Tibial nerve (tissue), 3 donors: ENCODE data around the gene KLHL36.

Experiments
- POLR2A ChIP-seq, 2 donors: fragments of 450-650 bp; IDR thresholded peaks; one replicate each; pipeline ENCODE4 v1.6.1; 2017; ENCODE audit warnings: antibody characterized with exemption in 2 of 2, mild to moderate bottlenecking in 2 of 2, moderate library complexity in 2 of 2
- TF ChIP-seq, protein P1 (sequence below), 5 experiments: fragments of 200-600 bp in 3 of 5; fragments of 450-650 bp in 2 of 5; sonication (generic) in 3 of 5; IDR thresholded peaks; one replicate each; pipeline ENCODE4 v1.5.1; 2016 to 2019; ENCODE audit warnings: antibody characterized with exemption in 5 of 5, mild to moderate bottlenecking in 3 of 5, moderate library complexity in 2 of 5

DNA sequence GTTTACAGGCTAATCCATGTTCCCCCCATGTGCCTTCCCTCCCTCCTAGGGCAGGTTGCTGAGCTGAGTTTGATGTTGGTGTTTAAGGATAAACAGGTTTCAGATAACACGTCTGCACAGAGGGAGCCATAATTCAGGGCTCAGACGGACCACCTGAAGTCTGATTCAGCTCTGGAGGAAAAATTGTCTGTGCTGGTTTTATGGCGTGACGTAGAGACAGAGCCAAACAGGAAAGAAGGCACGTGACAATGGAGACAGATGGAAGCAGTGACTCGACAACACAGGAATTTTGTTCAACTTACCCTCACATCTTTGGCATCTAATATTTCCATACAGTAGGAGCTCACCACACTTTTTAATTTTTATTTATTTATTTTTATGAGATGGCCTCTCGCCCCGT lies 40.8 kb downstream of the KLHL36 start:
- TF ChIP-seq, protein P1, sequence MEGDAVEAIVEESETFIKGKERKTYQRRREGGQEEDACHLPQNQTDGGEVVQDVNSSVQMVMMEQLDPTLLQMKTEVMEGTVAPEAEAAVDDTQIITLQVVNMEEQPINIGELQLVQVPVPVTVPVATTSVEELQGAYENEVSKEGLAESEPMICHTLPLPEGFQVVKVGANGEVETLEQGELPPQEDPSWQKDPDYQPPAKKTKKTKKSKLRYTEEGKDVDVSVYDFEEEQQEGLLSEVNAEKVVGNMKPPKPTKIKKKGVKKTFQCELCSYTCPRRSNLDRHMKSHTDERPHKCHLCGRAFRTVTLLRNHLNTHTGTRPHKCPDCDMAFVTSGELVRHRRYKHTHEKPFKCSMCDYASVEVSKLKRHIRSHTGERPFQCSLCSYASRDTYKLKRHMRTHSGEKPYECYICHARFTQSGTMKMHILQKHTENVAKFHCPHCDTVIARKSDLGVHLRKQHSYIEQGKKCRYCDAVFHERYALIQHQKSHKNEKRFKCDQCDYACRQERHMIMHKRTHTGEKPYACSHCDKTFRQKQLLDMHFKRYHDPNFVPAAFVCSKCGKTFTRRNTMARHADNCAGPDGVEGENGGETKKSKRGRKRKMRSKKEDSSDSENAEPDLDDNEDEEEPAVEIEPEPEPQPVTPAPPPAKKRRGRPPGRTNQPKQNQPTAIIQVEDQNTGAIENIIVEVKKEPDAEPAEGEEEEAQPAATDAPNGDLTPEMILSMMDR (IDR thresholded peaks at IDR 0.05), result no peak
- TF ChIP-seq POLR2A (IDR thresholded peaks at IDR 0.05), result no peak
